ENCODE data around the gene NPC1L1.
A peak's percentile ranks its signal among the peaks of the same experiment; 100 is the strongest.

NPC1L1 gene, protein sequence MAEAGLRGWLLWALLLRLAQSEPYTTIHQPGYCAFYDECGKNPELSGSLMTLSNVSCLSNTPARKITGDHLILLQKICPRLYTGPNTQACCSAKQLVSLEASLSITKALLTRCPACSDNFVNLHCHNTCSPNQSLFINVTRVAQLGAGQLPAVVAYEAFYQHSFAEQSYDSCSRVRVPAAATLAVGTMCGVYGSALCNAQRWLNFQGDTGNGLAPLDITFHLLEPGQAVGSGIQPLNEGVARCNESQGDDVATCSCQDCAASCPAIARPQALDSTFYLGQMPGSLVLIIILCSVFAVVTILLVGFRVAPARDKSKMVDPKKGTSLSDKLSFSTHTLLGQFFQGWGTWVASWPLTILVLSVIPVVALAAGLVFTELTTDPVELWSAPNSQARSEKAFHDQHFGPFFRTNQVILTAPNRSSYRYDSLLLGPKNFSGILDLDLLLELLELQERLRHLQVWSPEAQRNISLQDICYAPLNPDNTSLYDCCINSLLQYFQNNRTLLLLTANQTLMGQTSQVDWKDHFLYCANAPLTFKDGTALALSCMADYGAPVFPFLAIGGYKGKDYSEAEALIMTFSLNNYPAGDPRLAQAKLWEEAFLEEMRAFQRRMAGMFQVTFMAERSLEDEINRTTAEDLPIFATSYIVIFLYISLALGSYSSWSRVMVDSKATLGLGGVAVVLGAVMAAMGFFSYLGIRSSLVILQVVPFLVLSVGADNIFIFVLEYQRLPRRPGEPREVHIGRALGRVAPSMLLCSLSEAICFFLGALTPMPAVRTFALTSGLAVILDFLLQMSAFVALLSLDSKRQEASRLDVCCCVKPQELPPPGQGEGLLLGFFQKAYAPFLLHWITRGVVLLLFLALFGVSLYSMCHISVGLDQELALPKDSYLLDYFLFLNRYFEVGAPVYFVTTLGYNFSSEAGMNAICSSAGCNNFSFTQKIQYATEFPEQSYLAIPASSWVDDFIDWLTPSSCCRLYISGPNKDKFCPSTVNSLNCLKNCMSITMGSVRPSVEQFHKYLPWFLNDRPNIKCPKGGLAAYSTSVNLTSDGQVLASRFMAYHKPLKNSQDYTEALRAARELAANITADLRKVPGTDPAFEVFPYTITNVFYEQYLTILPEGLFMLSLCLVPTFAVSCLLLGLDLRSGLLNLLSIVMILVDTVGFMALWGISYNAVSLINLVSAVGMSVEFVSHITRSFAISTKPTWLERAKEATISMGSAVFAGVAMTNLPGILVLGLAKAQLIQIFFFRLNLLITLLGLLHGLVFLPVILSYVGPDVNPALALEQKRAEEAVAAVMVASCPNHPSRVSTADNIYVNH (N-terminal part only)

DNA sequence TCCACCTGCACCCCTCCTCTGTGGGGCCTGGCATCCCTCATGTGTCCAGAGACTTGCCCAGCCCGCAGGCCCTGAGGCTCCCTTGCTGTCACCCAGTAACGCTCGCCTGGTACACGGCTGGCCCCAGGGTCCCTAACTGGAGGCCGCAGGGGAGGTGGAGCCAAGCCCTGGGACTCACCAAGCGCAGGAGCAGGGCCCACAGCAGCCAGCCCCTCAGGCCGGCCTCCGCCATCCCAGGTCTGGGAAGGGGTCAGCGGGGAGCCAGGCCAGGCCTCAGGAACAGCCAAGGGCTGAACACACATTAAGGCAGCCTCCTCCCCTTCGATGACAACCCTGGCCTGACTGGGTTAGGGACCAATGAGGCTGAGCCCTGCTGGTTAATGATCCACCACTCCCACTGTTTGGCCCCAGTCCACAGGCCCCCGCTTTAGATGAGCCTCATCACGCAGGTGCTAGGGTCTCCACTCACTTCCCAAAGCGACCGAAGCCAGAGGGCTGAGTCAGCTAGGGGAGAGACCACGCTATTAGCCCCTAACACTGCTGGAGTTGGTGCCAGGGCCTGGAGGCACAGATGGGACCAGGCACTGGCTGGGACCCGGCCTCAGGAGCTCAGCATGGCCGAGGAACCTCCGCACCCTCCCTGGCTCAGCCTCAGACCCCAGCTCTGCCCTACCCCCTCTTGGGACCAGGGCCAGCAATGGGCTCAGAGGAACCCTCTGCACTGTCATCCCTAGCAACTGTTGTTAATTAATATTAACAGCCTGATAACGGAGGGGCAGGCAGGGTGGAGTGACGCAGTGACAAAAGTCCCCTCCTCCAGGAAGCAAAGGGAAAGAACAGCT is at the start of gene NPC1L1:
Gene NPC1L1 (minus strand): TSS at position 303 of the 842 bp plus-strand sequence. CDS start 71 bp downstream, at position 232.
- no peaks in the 10 kb centered on the region for H3K36me3 ChIP-seq (ENCODE audit: insufficient read depth, insufficient read length, low read length)
- DNase-seq (ENCODE audit: low read depth, low spot score) = no peak
- no peak within 1 kb of the TSS for H3K9ac ChIP-seq (ENCODE audit: insufficient read length, low read depth)
- no peak within 1 kb of the TSS for H3K4me3 ChIP-seq (ENCODE audit: insufficient read length, low read depth)
- TF ChIP-seq ZNF274 (IDR thresholded peaks at IDR 0.05; ENCODE audit: low read depth, low read length) = no peak
- TF ChIP-seq SUZ12 (IDR thresholded peaks at IDR 0.05; ENCODE audit: extremely low read depth, insufficient read depth, insufficient read length) = no peak
- no peak for TF ChIP-seq YY1 (IDR thresholded peaks at IDR 0.05; ENCODE audit: insufficient read depth, insufficient read length)
- no peaks in the 10 kb centered on the region for H3K27me3 ChIP-seq (ENCODE audit: insufficient read depth, insufficient read length)
- H3K4me1 ChIP-seq (ENCODE audit: insufficient read depth, insufficient read length) = no peaks in the 10 kb centered on the region
- no peaks in the 10 kb centered on the region for H3K9me3 ChIP-seq (ENCODE audit: insufficient read depth, low read length)

DNA sequence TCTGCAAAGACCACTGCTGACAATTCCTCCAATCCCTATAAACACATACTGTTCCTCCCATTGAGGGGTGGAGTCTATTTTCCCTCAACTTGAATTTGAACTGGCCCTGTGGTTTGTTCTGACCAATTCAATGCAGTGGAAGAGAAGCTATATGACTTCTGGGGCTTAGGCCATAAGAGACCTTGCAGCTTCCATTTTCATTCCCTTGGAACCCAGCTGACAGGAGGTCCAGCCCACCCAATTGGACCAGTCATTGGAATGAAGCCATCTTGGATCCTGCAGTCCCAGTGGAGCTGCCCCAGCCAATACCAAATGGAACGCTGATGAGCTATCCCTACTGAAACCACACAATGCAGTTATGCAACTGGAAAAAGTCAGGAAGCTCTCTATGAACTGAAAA is 49.8 kb upstream of the NPC1L1 start:
- no peaks in the 10 kb centered on the region for H3K9me3 ChIP-seq (ENCODE audit: insufficient read depth, low read length)
- H3K27me3 ChIP-seq (ENCODE audit: insufficient read depth, insufficient read length) = no peaks in the 10 kb centered on the region
- H3K36me3 ChIP-seq (ENCODE audit: insufficient read depth, insufficient read length, low read length) = no peaks in the 10 kb centered on the region
- no peak for DNase-seq (ENCODE audit: low read depth, low spot score)
- TF ChIP-seq SUZ12 (IDR thresholded peaks at IDR 0.05; ENCODE audit: extremely low read depth, insufficient read depth, insufficient read length) = no peak
- no peak for TF ChIP-seq ZNF274 (IDR thresholded peaks at IDR 0.05; ENCODE audit: low read depth, low read length)
- no peak for TF ChIP-seq YY1 (IDR thresholded peaks at IDR 0.05; ENCODE audit: insufficient read depth, insufficient read length)
- H3K4me3 ChIP-seq (ENCODE audit: insufficient read length, low read depth) = no peak overlapping the region
- H3K4me1 ChIP-seq (ENCODE audit: insufficient read depth, insufficient read length) = no peaks in the 10 kb centered on the region
- no peak overlapping the region for H3K9ac ChIP-seq (ENCODE audit: insufficient read length, low read depth)

DNA sequence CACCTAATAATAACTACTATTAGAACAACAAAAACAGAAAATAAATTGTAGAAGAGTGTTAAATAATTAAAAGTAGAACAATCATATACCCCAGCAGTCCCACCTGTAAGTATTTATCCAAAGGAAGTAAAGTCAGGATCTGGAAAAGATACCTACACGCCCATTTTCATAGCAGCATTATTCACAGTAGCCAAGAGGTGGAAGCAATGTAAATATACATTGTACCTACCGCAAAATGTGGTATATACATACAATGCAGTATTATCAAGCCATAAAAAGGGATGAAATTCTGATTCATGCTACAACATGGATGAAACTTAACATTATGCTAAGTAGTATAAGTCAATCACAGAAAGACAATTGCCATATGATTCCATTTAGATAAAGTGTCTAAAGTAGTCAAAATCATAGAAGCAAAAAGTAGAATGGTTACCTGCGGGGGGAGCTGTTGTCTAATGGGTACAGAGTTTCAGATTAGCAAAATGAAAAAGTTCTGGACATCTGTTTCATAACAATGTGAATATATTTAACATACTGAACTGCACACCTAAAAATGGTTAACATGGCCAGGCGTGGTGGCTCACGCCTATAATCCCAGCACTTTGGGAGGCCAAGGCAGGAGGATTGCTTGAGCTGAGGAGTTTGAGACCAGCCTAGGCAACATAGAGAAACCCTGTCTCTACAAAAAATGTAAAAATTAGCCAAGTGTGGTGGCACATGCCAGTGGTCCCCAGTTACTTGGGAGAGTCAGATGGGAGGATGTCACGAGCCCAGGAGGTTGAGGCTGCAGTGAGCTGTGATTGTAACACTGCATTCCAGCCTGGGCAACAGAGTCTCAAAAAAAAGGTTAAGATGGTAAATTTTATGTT is 46.9 kb upstream of the NPC1L1 start:
- DNase-seq (ENCODE audit: low read depth, low spot score) = no peak

DNA sequence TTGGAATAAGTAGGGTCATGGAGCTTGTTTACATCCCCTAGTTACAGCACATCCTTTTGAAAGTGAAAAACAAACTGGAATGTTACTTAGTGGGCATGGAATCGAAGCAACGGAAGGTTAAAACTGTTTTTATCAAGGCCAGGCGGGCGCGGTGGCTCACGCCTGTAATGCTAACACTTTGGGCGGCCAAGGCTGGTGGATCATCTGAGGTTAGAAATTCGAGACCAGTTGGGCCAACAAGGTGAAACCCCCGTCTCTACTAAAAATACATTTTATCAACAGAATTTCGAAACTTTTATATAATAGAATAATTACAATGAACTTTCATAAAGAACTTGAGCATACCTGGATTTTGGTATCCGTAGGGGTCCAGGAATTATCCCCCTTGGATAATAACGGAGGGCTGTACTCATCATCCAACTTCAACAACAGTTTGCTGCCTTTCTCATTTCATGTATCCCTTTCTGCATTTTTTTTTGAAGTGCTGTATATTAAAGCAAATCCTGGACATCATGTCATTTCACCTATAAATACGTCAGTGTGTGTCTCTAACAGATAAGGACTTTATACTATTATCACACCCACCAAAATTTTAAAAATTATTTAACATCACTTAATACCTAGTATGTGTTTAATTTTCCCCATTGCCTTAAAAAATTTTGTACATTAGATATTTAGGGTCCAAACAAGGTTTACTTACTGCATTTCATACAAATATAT is 42.2 kb upstream of the NPC1L1 start:
- Histone ChIP-seq H3K9me3 (ENCODE audit: insufficient read depth, low read length) (no peaks in the 10 kb centered on the region), H3K9ac (ENCODE audit: insufficient read length, low read depth) (peak overlapping the region; percentile 92), H3K27me3 (ENCODE audit: insufficient read depth, insufficient read length) (no peaks in the 10 kb centered on the region), H3K4me1 (ENCODE audit: insufficient read depth, insufficient read length) (peaks cover 3% of the 10 kb centered on the region), H3K4me3 (ENCODE audit: insufficient read length, low read depth) (peak overlapping the region; percentile 77), H3K36me3 (ENCODE audit: insufficient read depth, insufficient read length, low read length) (peaks cover 32% of the 10 kb centered on the region)
- DNase-seq (ENCODE audit: low read depth, low spot score) = no peak
- no peak for TF ChIP-seq ZNF274 (IDR thresholded peaks at IDR 0.05; ENCODE audit: low read depth, low read length)
- no peak for TF ChIP-seq YY1 (IDR thresholded peaks at IDR 0.05; ENCODE audit: insufficient read depth, insufficient read length)

More for the DNA sequence above, 46.9 kb upstream of the NPC1L1 start:
- H3K4me1 ChIP-seq (ENCODE audit: insufficient read depth, insufficient read length) = no peaks in the 10 kb centered on the region
- no peak for TF ChIP-seq SUZ12 (IDR thresholded peaks at IDR 0.05; ENCODE audit: extremely low read depth, insufficient read depth, insufficient read length)
- no peak for TF ChIP-seq ZNF274 (IDR thresholded peaks at IDR 0.05; ENCODE audit: low read depth, low read length)
- TF ChIP-seq YY1 (IDR thresholded peaks at IDR 0.05; ENCODE audit: insufficient read depth, insufficient read length) = no peak
- no peaks in the 10 kb centered on the region for H3K9me3 ChIP-seq (ENCODE audit: insufficient read depth, low read length)
- peak overlapping the region; percentile 10 for H3K9ac ChIP-seq (ENCODE audit: insufficient read length, low read depth)
- no peaks in the 10 kb centered on the region for H3K36me3 ChIP-seq (ENCODE audit: insufficient read depth, insufficient read length, low read length)
- no peaks in the 10 kb centered on the region for H3K27me3 ChIP-seq (ENCODE audit: insufficient read depth, insufficient read length)
- no peak overlapping the region for H3K4me3 ChIP-seq (ENCODE audit: insufficient read length, low read depth)

DNA sequence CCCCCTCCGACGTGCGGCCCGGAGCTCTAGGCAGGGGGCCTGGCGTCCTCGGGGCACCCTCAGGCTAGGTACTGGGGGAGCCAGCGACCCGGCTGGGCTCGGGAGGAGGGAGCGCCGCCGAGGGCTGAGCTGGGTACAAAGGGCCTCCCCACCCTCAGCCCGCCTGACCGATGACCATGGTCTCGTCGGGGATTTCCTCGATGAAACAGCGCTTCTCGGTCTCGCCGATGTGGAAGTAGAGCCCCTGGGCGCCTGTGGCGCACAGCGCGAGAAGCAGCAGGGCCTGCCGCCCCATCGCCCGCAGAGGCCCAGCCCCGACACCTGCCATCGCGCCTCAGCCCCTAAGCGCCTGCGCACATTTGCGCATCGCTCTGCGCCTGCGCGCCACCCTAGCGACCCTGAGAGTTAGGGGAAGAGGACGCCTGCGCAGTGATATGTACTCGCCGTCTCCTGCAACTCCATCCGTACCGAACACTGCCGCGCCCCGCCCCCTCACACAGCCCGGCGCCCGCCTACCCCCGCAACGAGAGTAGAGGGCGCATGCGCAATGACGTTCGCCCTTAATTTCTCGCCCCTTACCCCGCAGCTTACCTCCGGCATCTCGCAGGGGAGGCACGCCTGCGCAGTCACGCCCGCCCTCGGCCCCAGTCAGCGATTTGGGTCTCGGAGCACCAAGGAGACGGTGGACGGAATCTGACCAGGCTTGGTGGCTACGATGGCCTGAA is 40.9 kb upstream of the NPC1L1 start, which contains the start of gene TMED4:
Gene TMED4 (minus strand): TSS at position 353 of the 725 bp plus-strand sequence. CDS start 25 bp downstream, at position 328.
- H3K36me3 ChIP-seq (ENCODE audit: insufficient read depth, insufficient read length, low read length) = peaks cover 40% of the 10 kb centered on the region
- peaks cover 3% of the 10 kb centered on the region for H3K4me1 ChIP-seq (ENCODE audit: insufficient read depth, insufficient read length)
- peak; percentile 99 for DNase-seq (ENCODE audit: low read depth, low spot score)
- peak within 1 kb of the TSS; percentile 89 for H3K4me3 ChIP-seq (ENCODE audit: insufficient read length, low read depth)
- no peaks in the 10 kb centered on the region for H3K9me3 ChIP-seq (ENCODE audit: insufficient read depth, low read length)
- H3K9ac ChIP-seq (ENCODE audit: insufficient read length, low read depth) = peak within 1 kb of the TSS; percentile 98
- TF ChIP-seq ZNF274 (IDR thresholded peaks at IDR 0.05; ENCODE audit: low read depth, low read length) (no peak), YY1 (IDR thresholded peaks at IDR 0.05; ENCODE audit: insufficient read depth, insufficient read length) (no peak), SUZ12 (IDR thresholded peaks at IDR 0.05; ENCODE audit: extremely low read depth, insufficient read depth, insufficient read length) (no peak)
- no peaks in the 10 kb centered on the region for H3K27me3 ChIP-seq (ENCODE audit: insufficient read depth, insufficient read length)
